HEK293T (cell line): ENCODE results near the gene POLR2C.

Source experiments
- CTCF ChIA-PET: fragments of 350-600 bp; formaldehyde crosslinking; extraction: SDS; loops from one replicate; lab custom pipeline; 2021; ENCODE audit warnings: antibody characterized with exemption, inconsistent platforms; lab: Yijun Ruan, JAX
- POLR2A ChIA-PET: fragments of 350-600 bp; formaldehyde crosslinking; extraction: SDS; loops from one replicate; lab custom pipeline; 2020; ENCODE audit warnings: antibody characterized with exemption, inconsistent platforms; lab: Yijun Ruan, JAX
- DNase-seq: peaks from one replicate; pipeline ENCODE4 v3.0.0; 2012; ENCODE audit warnings: mixed read lengths; ENCODE audit errors: extremely low spot score
- ARNT ChIP-seq: fragments of 450-650 bp; IDR thresholded peaks from 2 replicates; pipeline ENCODE4 v1.6.1; 2017; ENCODE audit warnings: mild to moderate bottlenecking
- BHLHE40 ChIP-seq: fragments of 450-650 bp; IDR thresholded peaks from 2 replicates; pipeline ENCODE4 v1.6.1; 2016; ENCODE audit warnings: mild to moderate bottlenecking, moderate library complexity, borderline replicate concordance
- CTBP1 ChIP-seq: fragments of 450-650 bp; IDR thresholded peaks from 2 replicates; pipeline ENCODE4 v1.6.1; 2016; ENCODE audit warnings: borderline replicate concordance
- ELF4 ChIP-seq: fragments of 450-650 bp; IDR thresholded peaks from 2 replicates; pipeline ENCODE4 v1.6.1; 2017; ENCODE audit warnings: antibody characterized with exemption
- FOXA1 ChIP-seq: fragments of 450-650 bp; IDR thresholded peaks from 2 replicates; pipeline ENCODE4 v1.6.1; 2016; ENCODE audit warnings: mild to moderate bottlenecking
- FOXK2 ChIP-seq: fragments of 450-650 bp; IDR thresholded peaks from 2 replicates; pipeline ENCODE4 v1.6.1; 2016; ENCODE audit warnings: mild to moderate bottlenecking
- FOXM1 ChIP-seq: fragments of 450-650 bp; IDR thresholded peaks from 2 replicates; pipeline ENCODE4 v1.6.1; 2017; ENCODE audit warnings: mild to moderate bottlenecking, borderline replicate concordance
- HDGF ChIP-seq: fragments of 450-650 bp; IDR thresholded peaks from 2 replicates; pipeline ENCODE4 v1.6.1; 2017; ENCODE audit warnings: antibody characterized with exemption, borderline replicate concordance
- L3MBTL2 ChIP-seq: fragments of 450-650 bp; conservative IDR thresholded peaks from 2 replicates; pipeline ENCODE4 v1.6.1; 2016; ENCODE audit warnings: mild to moderate bottlenecking
- LEF1 ChIP-seq: fragments of 450-650 bp; IDR thresholded peaks from 2 replicates; pipeline ENCODE4 v1.6.1; 2017; ENCODE audit warnings: mild to moderate bottlenecking, borderline replicate concordance
- NFRKB ChIP-seq: fragments of 450-650 bp; IDR thresholded peaks from 2 replicates; pipeline ENCODE4 v1.6.1; 2016; ENCODE audit warnings: mild to moderate bottlenecking, moderate library complexity
- PKNOX1 ChIP-seq: fragments of 450-650 bp; IDR thresholded peaks from 2 replicates; pipeline ENCODE4 v1.6.1; 2016
- SP1 ChIP-seq: fragments of 450-650 bp; IDR thresholded peaks from 2 replicates; pipeline ENCODE4 v1.6.1; 2017
- SUZ12 ChIP-seq: fragments of 450-650 bp; IDR thresholded peaks from 2 replicates; pipeline ENCODE4 v1.6.1; 2016; ENCODE audit warnings: mild to moderate bottlenecking
- TARDBP ChIP-seq: fragments of 450-650 bp; IDR thresholded peaks from 2 replicates; pipeline ENCODE4 v1.6.1; 2016
- ZNF384 ChIP-seq: fragments of 450-650 bp; IDR thresholded peaks from 2 replicates; pipeline ENCODE4 v1.6.1; 2016

Gene POLR2C

GRCh38 chr16:57471852-57472664 lies 9.6 kb downstream of the POLR2C start:
- no peak for DNase-seq
- CTCF ChIA-PET: interaction anchor here (1.1 kb wide), 1 partner anchor 48 kb away, joined by 4 read pairs; no protein-coding TSS in a partner anchor
- POLR2A ChIA-PET: interaction anchor here (1.7 to 2.0 kb wide), 2 partner anchors 9 to 25 kb away, joined by 5 to 7 read pairs; partner anchors contain the start of genes CIAPIN1, COQ9 and POLR2C
- TF ChIP-seq BHLHE40 (no peak), FOXK2 (no peak), FOXA1 (no peak), TARDBP (no peak), LEF1 (no peak), SUZ12 (no peak), PKNOX1 (no peak), FOXM1 (no peak), NFRKB (no peak), CTBP1 (no peak), ELF4 (no peak), HDGF (no peak), ARNT (no peak), L3MBTL2 (no peak), ZNF384 (no peak)

- ChIA-PET POLR2A (interaction anchor here (1.6 to 2.0 kb wide), 3 partner anchors 10 to 26 kb away, joined by 4 to 7 read pairs (median 5); partner anchors contain the start of genes CIAPIN1, COQ9 and POLR2C), CTCF (interaction anchor here (1.1 to 2.6 kb wide), 2 partner anchors 11 to 47 kb away, joined by 4 to 9 read pairs; partner anchors contain the start of gene POLR2C)
- DNase-seq: no peak
- TF ChIP-seq CTBP1 (no peak), TARDBP (no peak), ARNT (no peak), HDGF (no peak), ZNF384 (no peak), NFRKB (no peak), SUZ12 (no peak), LEF1 (no peak), FOXM1 (no peak), L3MBTL2 (no peak), FOXK2 (no peak), ELF4 (no peak), BHLHE40 (no peak), SP1 (no peak), PKNOX1 (no peak)
Observed at GRCh38 chr16:57472665-57473060, 10.2 kb downstream of the POLR2C start.

GRCh38 chr16:57473176-57473840 lies 10.8 kb downstream of the POLR2C start:
- ChIA-PET POLR2A (interaction anchor here (1.6 kb wide), 1 partner anchor 24 kb away, joined by 4 read pairs; no protein-coding TSS in a partner anchor), CTCF (interaction anchor here (2.6 kb wide), 1 partner anchor 12 kb away, joined by 9 read pairs; the partner anchor contains the start of gene POLR2C)
- TF ChIP-seq ZNF384 (no peak), TARDBP (no peak), NFRKB (no peak), SUZ12 (no peak), ARNT (no peak), BHLHE40 (no peak), FOXM1 (no peak), L3MBTL2 (no peak), PKNOX1 (no peak), FOXA1 (no peak), CTBP1 (no peak), HDGF (no peak)
- DNase-seq: no peak

- CTCF ChIA-PET: interaction anchor here (2.6 kb wide), 1 partner anchor 12 kb away, joined by 9 read pairs; the partner anchor contains the start of gene POLR2C
- TF ChIP-seq LEF1 (no peak), ZNF384 (no peak), SUZ12 (no peak), HDGF (no peak), FOXK2 (no peak), FOXM1 (no peak), ELF4 (no peak), TARDBP (no peak), PKNOX1 (no peak), L3MBTL2 (no peak), ARNT (no peak), FOXA1 (no peak), CTBP1 (no peak), SP1 (no peak), NFRKB (no peak), BHLHE40 (no peak)
- POLR2A ChIA-PET: interaction anchor here (0.6 to 1.6 kb wide), 3 partner anchors 11 to 27 kb away, joined by 3 to 4 read pairs (median 4); partner anchors contain the start of genes CIAPIN1, COQ9 and POLR2C
- DNase-seq: no peak
Observed at GRCh38 chr16:57473906-57474305, 11.4 kb downstream of the POLR2C start.
